ENCODE results near the gene SEC31B.
A peak's percentile ranks its signal among the peaks of the same experiment; 100 is the strongest.

The SEC31B gene

DNA sequence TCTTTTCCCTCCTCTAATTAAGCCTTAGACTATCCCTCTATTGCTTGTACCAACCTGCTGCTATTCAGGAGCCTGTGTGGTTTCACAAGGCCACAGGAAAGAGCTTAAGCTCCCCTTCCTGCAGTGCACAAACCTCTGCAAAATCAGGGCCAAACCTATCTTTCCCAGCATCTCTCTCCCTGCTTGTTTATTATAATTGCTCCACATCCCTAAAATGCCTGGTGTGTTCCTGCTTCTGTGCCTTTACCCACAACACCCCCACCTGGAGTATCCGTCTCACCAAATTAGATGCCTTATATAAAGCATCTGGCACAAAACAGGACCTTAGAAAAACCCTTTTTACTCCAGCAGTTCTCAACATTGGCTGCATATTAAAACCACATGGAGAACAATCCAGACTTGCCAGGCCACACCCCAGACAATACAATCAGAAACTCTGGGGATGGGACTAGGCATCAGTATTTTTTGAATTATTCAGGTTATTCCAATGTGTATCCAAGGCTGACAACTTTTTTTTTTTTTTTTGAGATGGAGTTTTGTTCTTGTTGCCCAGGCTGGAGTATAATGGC, 16.7 kb downstream of the SEC31B start:
- no peak for DNase-seq (ENCODE audit: low spot score)

GRCh38 chr10:100501423-100501822, 18.2 kb downstream of the SEC31B start:
- DNase-seq (ENCODE audit: low spot score), result no peak

- no peak for DNase-seq (ENCODE audit: low spot score)
These were observed 21.6 kb downstream of the SEC31B start for GRCh38 chr10:100498059-100498458.

GRCh38 chr10:100496567-100496966, 23.1 kb downstream of the SEC31B start:
- no peak for DNase-seq (ENCODE audit: low spot score)

- no peak for DNase-seq (ENCODE audit: low spot score)
These were observed 29.1 kb downstream of the SEC31B start for GRCh38 chr10:100490531-100490930.

GRCh38 chr10:100489396-100489795, 30.3 kb downstream of the SEC31B start:
- no peak for DNase-seq (ENCODE audit: low spot score)

DNA sequence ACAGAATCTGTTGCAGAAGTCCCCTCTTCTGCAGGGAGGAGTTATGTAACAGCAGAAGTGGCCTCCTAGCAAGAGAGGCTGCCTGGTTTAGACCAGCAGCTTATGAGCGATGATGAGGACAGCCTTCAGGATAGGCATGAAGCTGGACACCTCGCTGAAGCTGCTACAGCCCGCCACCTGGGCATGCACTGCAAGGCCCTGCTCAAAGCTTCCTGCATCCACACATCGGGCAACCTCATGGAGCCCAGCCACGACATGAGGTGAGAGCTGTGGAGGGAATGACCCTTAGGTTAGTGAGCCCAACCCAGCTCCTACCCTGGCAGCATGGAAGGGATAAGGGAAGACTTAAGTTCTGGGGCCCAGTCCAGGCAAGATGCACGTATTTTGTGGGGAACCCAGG, 32.1 kb downstream of the SEC31B start:
- no peak for DNase-seq (ENCODE audit: low spot score)

- no peak for DNase-seq (ENCODE audit: low spot score)
These were observed 33.7 kb downstream of the SEC31B start for GRCh38 chr10:100485801-100486495.

- DNase-seq (ENCODE audit: low spot score), result no peak
These were observed 34.3 kb downstream of the SEC31B start for GRCh38 chr10:100485366-100485765.

- no peak for DNase-seq (ENCODE audit: low spot score)
These were observed 35.6 kb downstream of the SEC31B start for GRCh38 chr10:100483876-100484666.

DNA sequence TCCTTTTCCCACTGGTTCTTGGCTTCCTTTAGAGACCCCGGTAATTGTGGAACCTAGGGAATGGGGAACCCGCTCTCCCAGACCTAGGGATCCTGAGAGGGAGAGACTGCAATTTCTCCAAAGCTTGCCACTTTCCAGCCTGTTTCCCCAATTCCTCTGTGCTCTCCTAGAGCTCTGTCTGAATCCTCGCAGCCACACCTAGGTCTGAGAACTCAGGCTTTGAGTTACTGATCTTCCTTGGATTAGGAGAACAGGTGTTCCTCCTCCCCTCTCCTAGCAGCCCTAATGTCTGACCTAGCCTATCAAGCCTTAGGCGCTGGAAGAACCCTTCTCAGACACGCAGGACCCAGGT, 36.9 kb downstream of the SEC31B start:
- DNase-seq (ENCODE audit: low spot score), result no peak

GRCh38 chr10:100482181-100482833, 37.4 kb downstream of the SEC31B start:
- DNase-seq (ENCODE audit: low spot score), result peak; percentile 79

- peak; percentile 91 for DNase-seq (ENCODE audit: low spot score)
These were observed 38.1 kb downstream of the SEC31B start for GRCh38 chr10:100481462-100482081.

- DNase-seq (ENCODE audit: low spot score), result no peak
These were observed 39.7 kb downstream of the SEC31B start for GRCh38 chr10:100480002-100480401.

DNA sequence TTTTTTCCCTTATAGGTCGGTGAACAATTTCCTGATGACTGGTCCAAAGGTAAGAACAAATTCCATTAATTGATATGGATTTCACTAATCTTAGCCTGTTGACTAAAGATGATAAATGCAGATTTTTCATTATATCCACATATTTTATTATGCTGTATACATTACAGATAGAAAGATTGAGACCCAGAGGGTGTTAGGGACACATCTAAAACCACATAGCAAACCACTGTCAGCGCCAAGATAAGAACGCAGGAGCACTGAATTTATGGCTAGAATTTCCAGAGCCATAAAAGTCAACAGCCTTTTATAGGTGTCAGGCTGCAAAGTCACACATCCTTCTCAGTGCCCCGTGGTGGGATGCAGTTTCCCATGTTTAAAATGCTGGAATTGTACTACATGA, 40.6 kb downstream of the SEC31B start:
- no peak for DNase-seq (ENCODE audit: low spot score)

DNA sequence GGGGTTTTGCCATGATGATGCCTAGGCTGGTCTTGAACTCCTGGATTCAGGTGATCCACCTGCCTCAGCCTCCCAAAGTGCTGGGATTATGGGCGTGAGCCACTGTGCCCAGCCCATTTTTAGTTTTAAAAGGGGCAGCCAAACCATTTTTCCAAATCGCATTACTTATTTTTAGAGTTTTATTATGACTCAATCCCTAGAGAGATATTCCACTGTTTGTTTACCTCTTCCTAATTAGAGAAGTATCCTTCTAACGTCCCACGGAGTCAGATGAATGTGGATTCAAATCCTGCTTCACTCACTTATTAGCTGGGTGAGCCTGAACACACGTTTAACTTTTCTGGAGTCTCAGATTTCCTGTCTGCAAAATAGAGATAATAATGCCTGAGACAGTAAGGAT, 41.7 kb downstream of the SEC31B start:
- no peak for DNase-seq (ENCODE audit: low spot score)

- no peak for DNase-seq (ENCODE audit: low spot score)
These were observed 49.3 kb downstream of the SEC31B start for GRCh38 chr10:100470367-100470766.

DNA sequence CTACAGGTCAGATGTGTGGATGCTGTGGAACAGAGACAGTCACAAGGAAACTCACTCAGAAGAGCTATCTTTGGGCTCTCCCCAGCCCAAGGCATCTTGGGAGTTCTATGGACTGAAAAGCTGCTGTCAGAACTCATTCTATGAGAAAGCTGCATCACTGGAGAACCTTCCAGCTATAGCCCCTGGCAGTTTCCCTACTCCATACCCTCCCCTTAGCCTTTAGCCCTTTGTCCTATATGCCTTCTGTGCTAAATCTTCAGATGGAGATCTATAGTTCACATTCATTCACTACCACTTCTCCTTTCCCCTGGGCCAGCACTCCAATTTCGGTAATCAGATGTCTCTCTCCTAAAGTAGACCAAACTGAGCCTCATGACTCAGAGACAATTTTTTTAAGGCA, 49.9 kb downstream of the SEC31B start:
- no peak for DNase-seq (ENCODE audit: low spot score)

- peak; percentile 16 for DNase-seq (ENCODE audit: low spot score)
These were observed 50.7 kb downstream of the SEC31B start for GRCh38 chr10:100468978-100469377.

DNA sequence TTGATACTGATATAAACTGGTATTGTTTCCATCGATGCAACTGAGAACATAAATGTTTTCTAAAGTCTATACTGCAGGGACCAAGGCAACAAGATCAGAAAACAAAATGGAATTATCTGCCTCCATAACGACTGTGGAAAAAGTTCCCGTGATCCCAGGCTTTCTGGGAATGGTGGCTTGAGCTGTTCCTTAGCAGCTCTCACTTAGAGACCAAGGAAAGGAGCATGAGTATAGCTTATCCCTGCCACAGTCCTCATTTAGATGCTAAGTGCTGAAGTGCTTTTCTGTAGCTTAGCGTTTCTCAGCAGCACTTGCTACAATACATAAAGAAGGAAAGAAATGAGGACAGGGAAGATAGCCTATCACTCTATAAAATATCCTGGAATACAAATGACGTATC, 51.3 kb downstream of the SEC31B start:
- no peak for DNase-seq (ENCODE audit: low spot score)

GRCh38 chr10:100462709-100463108, 57.0 kb downstream of the SEC31B start, which contains the start of gene WNT8B:
Gene WNT8B (plus strand): TSS chr10:100463009. CDS start chr10:100463169, 160 bp downstream.
- DNase-seq (ENCODE audit: low spot score), result no peak

DNA sequence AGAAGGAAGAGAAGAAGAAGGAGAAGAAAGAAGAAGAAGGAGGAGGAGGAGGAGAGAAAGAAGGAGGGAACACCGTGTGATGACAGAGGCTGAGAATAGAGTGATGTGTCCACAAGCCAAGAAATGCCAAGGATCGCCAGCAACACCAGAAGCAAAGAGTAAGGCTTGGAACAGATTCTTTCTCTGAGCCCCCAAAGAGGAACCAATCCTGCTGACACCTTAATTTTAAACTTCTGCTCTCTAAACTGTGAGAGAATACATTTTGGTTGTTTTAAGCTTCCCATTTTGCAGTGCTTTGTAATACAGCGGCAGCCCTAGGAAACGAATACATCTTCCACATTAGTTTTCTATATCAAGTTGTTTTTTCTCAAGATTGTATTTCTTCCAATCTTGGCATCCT, 70.7 kb downstream of the SEC31B start:
- no peak for DNase-seq (ENCODE audit: low spot score)

Measured in SK-N-DZ (cell line).